CD4-positive, alpha-beta memory T cell (primary cell): Measurements from ENCODE around the gene DOC2A. TPM values are rescaled to one million over a fixed set of nuclear protein-coding genes. Genes with fewer than 3 reads are reported as not detected.

Experiments
- CTCF ChIA-PET: fragments of 350-600 bp; sonication (Branson Sonifier 250); formaldehyde crosslinking; loops from one replicate; lab custom pipeline; 2021; ENCODE audit warnings: inconsistent platforms; ENCODE audit not compliant: partially characterized antibody; lab: Charles Lee
- POLR2A ChIA-PET: fragments of 350-600 bp; sonication (Branson Sonifier 250); formaldehyde crosslinking; loops from one replicate; lab custom pipeline; 2021; ENCODE audit not compliant: partially characterized antibody; lab: Charles Lee
- DNase-seq, 5 donors: peaks; one replicate each; pipeline versions ENCODE4 v3.0.0 to v3.0.0-alpha.2; 2020 to 2022; ENCODE audit warnings: mixed read lengths in 1 of 5
- H3K27ac ChIP-seq: one replicate; pipeline ENCODE4 v1.7.0; 2013; ENCODE audit warnings: low read depth, low read length
- H3K27me3 ChIP-seq: 2 replicates; pipeline ENCODE4 v1.7.0; 2013; ENCODE audit warnings: mild to moderate bottlenecking, low read length, moderate library complexity; ENCODE audit not compliant: insufficient read depth
- H3K36me3 ChIP-seq: 2 replicates; pipeline ENCODE4 v1.7.0; 2013; ENCODE audit warnings: mild to moderate bottlenecking, low read length, moderate library complexity; ENCODE audit not compliant: insufficient read depth
- H3K4me1 ChIP-seq: 2 replicates; pipeline ENCODE4 v1.7.0; 2013; ENCODE audit warnings: mild to moderate bottlenecking, low read length, moderate library complexity; ENCODE audit not compliant: insufficient read depth
- H3K4me3 ChIP-seq, 2 donors: one replicate each; pipeline ENCODE4 v1.7.0; 2013; ENCODE audit warnings: low read length in 2 of 2, mild to moderate bottlenecking in 1 of 2
- H3K9me3 ChIP-seq, 2 donors: one replicate each; pipeline ENCODE4 v1.7.0; 2013; ENCODE audit warnings: low read length in 2 of 2, control low read depth in 1 of 2; ENCODE audit not compliant: control insufficient read depth in 1 of 2
- H3K27ac Mint-ChIP-seq, 7 donors: one replicate each; pipeline ENCODE4 v1.8.0; 2020 to 2021; ENCODE audit warnings: mixed read lengths in 7 of 7, mild to moderate bottlenecking in 6 of 7, inconsistent platforms in 3 of 7, moderate library complexity in 3 of 7
- H3K27me3 Mint-ChIP-seq, 2 donors: one replicate each; pipeline ENCODE4 v1.8.0; 2020 to 2021; ENCODE audit warnings: mixed read lengths in 2 of 2
- H3K36me3 Mint-ChIP-seq, 2 donors: one replicate each; pipeline ENCODE4 v1.8.0; 2020 to 2021; ENCODE audit warnings: mixed read lengths in 2 of 2, inconsistent platforms in 1 of 2, mild to moderate bottlenecking in 1 of 2
- H3K4me1 Mint-ChIP-seq, 4 donors: one replicate each; pipeline ENCODE4 v1.8.0; 2020 to 2021; ENCODE audit warnings: mixed read lengths in 4 of 4, mild to moderate bottlenecking in 1 of 4
- H3K4me3 Mint-ChIP-seq, 8 donors: one replicate each; pipeline ENCODE4 v1.8.0; 2020 to 2021; ENCODE audit warnings: mixed read lengths in 8 of 8, mild to moderate bottlenecking in 7 of 8, moderate library complexity in 6 of 8, inconsistent platforms in 3 of 8
- H3K9me3 Mint-ChIP-seq, 8 donors: one replicate each; pipeline ENCODE4 v1.8.0; 2020 to 2021; ENCODE audit warnings: mixed read lengths in 8 of 8, mild to moderate bottlenecking in 5 of 8, inconsistent platforms in 3 of 8, moderate library complexity in 1 of 8
- intact Hi-C: fragments of 100-400 bp; cut with micrococcal nuclease; formaldehyde crosslinking; loops from one replicate; pipeline ENCODE4 v1.15.1; 2023
- polyA plus RNA-seq, 2 donors: library from polyadenylated mRNA; unstranded; fragments of 300-500 nt; fragmentation: Illumina TruSeq; gene quantifications; one replicate each; pipeline ENCODE4 v1.2.3, GENCODE V29; 2021
- total RNA-seq, 2 experiments: library from RNA; stranded (reverse); gene quantifications; one replicate each; pipeline ENCODE4 v1.2.3, GENCODE V29; 2021

Gene DOC2A
- total and polyA plus RNA-seq, 4 experiments from 2014 or later, result 0.80 TPM; not detected in 3

- Histone ChIP-seq H3K4me1 (peaks cover 5% of the 10 kb centered on the region), H3K4me3 (no peak overlapping the region), H3K9me3 (no peaks in the 10 kb centered on the region), H3K27ac (no peak overlapping the region), H3K27me3 (no peaks in the 10 kb centered on the region), H3K36me3 (peaks cover 51% of the 10 kb centered on the region)
- H3K9me3 Mint-ChIP-seq, result peaks cover 0 to 2% (median 0%) of the 10 kb centered on the region in 8 donors
- H3K36me3 Mint-ChIP-seq, result peaks cover 46 to 61% of the 10 kb centered on the region in 2 donors
- POLR2A ChIA-PET, result interaction anchor here (1.2 to 2.8 kb wide), 2 partner anchors 16 to 63 kb away, joined by 4 to 10 read pairs; partner anchors contain the start of genes KCTD13 and TAOK2
- peaks cover 3 to 7% (median 5%) of the 10 kb centered on the region in 4 donors for H3K4me1 Mint-ChIP-seq
- peak overlapping the region in 4 of 7 donors; percentile 2 to 72 (median 41) for H3K27ac Mint-ChIP-seq
- no peak for DNase-seq
- H3K27me3 Mint-ChIP-seq, result no peaks in the 10 kb centered on the region
- no peak overlapping the region for H3K4me3 Mint-ChIP-seq
- CTCF ChIA-PET, result interaction anchor here (0.8 to 1.1 kb wide), 3 partner anchors 11 to 297 kb away, joined by 3 read pairs; no protein-coding TSS in a partner anchor
- intact Hi-C loops, result no loop called here
Measured at GRCh38 chr16:29989111-29989858, 21.5 kb downstream of the DOC2A start.

GRCh38 chr16:29988346-29989075 lies 22.3 kb downstream of the DOC2A start:
- H3K27ac Mint-ChIP-seq, result peak overlapping the region in 5 of 7 donors; percentile 2 to 79 (median 52)
- POLR2A ChIA-PET, result interaction anchor here (2.8 kb wide), 1 partner anchor 15 kb away, joined by 10 read pairs; the partner anchor contains the start of gene TAOK2

GRCh38 chr16:29987371-29988085 lies 23.3 kb downstream of the DOC2A start:
- peaks cover 52 to 72% of the 10 kb centered on the region in 2 donors for H3K36me3 Mint-ChIP-seq
- no peaks in the 10 kb centered on the region for H3K4me1 ChIP-seq
- no peaks in the 10 kb centered on the region for H3K9me3 Mint-ChIP-seq
- ChIA-PET CTCF (interaction anchor here (0.9 kb wide), 1 partner anchor 163 kb away, joined by 3 read pairs; no protein-coding TSS in a partner anchor), POLR2A (interaction anchor here (0.7 to 2.8 kb wide), 2 partner anchors 12 to 14 kb away, joined by 3 to 10 read pairs; partner anchors contain the start of gene TAOK2)
- no peak overlapping the region for H3K4me3 ChIP-seq
- H3K27ac Mint-ChIP-seq, result no peak overlapping the region
- H3K36me3 ChIP-seq, result peaks cover 60% of the 10 kb centered on the region
- H3K4me1 Mint-ChIP-seq, result peaks cover 0 to 2% (median 0%) of the 10 kb centered on the region in 4 donors
- H3K27me3 ChIP-seq, result no peaks in the 10 kb centered on the region
- no peak overlapping the region for H3K4me3 Mint-ChIP-seq
- no peak for DNase-seq
- intact Hi-C loops, result no loop called here
- no peaks in the 10 kb centered on the region for H3K9me3 ChIP-seq
- H3K27me3 Mint-ChIP-seq, result no peaks in the 10 kb centered on the region
- no peak overlapping the region for H3K27ac ChIP-seq

More at GRCh38 chr16:29988346-29989075, 22.3 kb downstream of the DOC2A start:
- no peaks in the 10 kb centered on the region for H3K4me1 ChIP-seq
- intact Hi-C loops, result no loop called here
- DNase-seq, result no peak
- no peaks in the 10 kb centered on the region for H3K27me3 ChIP-seq
- Mint-ChIP-seq H3K36me3 (peaks cover 49 to 66% of the 10 kb centered on the region in 2 donors), H3K4me1 (peaks cover 0 to 2% (median 0%) of the 10 kb centered on the region in 4 donors), H3K27me3 (no peaks in the 10 kb centered on the region), H3K9me3 (no peaks in the 10 kb centered on the region), H3K4me3 (no peak overlapping the region)
- CTCF ChIA-PET, result interaction anchor here (0.8 to 1.0 kb wide), 2 partner anchors 10 to 13 kb away, joined by 3 read pairs; no protein-coding TSS in a partner anchor
- H3K36me3 ChIP-seq, result peaks cover 59% of the 10 kb centered on the region
- H3K27ac ChIP-seq, result no peak overlapping the region
- no peak overlapping the region for H3K4me3 ChIP-seq
- no peaks in the 10 kb centered on the region for H3K9me3 ChIP-seq

- peaks cover 60% of the 10 kb centered on the region for H3K36me3 ChIP-seq
- Mint-ChIP-seq H3K27me3 (no peaks in the 10 kb centered on the region), H3K27ac (peak overlapping the region in 1 of 7 donors; percentile 62), H3K36me3 (peaks cover 52 to 75% of the 10 kb centered on the region in 2 donors), H3K4me1 (peaks cover 0 to 2% (median 0%) of the 10 kb centered on the region in 4 donors), H3K9me3 (no peaks in the 10 kb centered on the region), H3K4me3 (peak overlapping the region in 1 of 8 donors; percentile 55)
- no peak for DNase-seq
- H3K27ac ChIP-seq, result no peak overlapping the region
- ChIA-PET POLR2A (no interaction called here), CTCF (interaction anchor here (0.9 kb wide), 1 partner anchor 163 kb away, joined by 3 read pairs; no protein-coding TSS in a partner anchor)
- H3K27me3 ChIP-seq, result no peaks in the 10 kb centered on the region
- intact Hi-C loops, result no loop called here
- no peak overlapping the region for H3K4me3 ChIP-seq
- no peaks in the 10 kb centered on the region for H3K4me1 ChIP-seq
- no peaks in the 10 kb centered on the region for H3K9me3 ChIP-seq
Measured at GRCh38 chr16:29986931-29987330, 23.9 kb downstream of the DOC2A start.

GRCh38 chr16:29986231-29986630 lies 24.6 kb downstream of the DOC2A start:
- Mint-ChIP-seq H3K4me1 (peaks cover 0 to 2% (median 0%) of the 10 kb centered on the region in 4 donors), H3K9me3 (no peaks in the 10 kb centered on the region), H3K4me3 (no peak overlapping the region), H3K36me3 (peaks cover 54 to 76% of the 10 kb centered on the region in 2 donors), H3K27ac (no peak overlapping the region), H3K27me3 (no peaks in the 10 kb centered on the region)
- H3K4me3 ChIP-seq, result no peak overlapping the region
- POLR2A ChIA-PET, result no interaction called here
- H3K27ac ChIP-seq, result no peak overlapping the region
- intact Hi-C loops, result no loop called here
- DNase-seq, result no peak
- no peaks in the 10 kb centered on the region for H3K9me3 ChIP-seq
- peaks cover 67% of the 10 kb centered on the region for H3K36me3 ChIP-seq
- no peaks in the 10 kb centered on the region for H3K4me1 ChIP-seq
- no peaks in the 10 kb centered on the region for H3K27me3 ChIP-seq
- CTCF ChIA-PET, result interaction anchor here (1.1 kb wide), 1 partner anchor 7 kb away, joined by 3 read pairs; no protein-coding TSS in a partner anchor

GRCh38 chr16:29985271-29985811 lies 25.5 kb downstream of the DOC2A start:
- no peaks in the 10 kb centered on the region for H3K27me3 ChIP-seq
- Mint-ChIP-seq H3K4me3 (no peak overlapping the region), H3K27ac (no peak overlapping the region), H3K9me3 (no peaks in the 10 kb centered on the region), H3K4me1 (peaks cover 0 to 2% (median 0%) of the 10 kb centered on the region in 4 donors), H3K36me3 (peaks cover 56 to 80% of the 10 kb centered on the region in 2 donors), H3K27me3 (no peaks in the 10 kb centered on the region)
- H3K9me3 ChIP-seq, result no peaks in the 10 kb centered on the region
- no peak overlapping the region for H3K4me3 ChIP-seq
- intact Hi-C loops, result no loop called here
- no peak for DNase-seq
- no peak overlapping the region for H3K27ac ChIP-seq
- no peaks in the 10 kb centered on the region for H3K4me1 ChIP-seq
- ChIA-PET CTCF (interaction anchor here (1.1 kb wide), 1 partner anchor 8 kb away, joined by 3 read pairs; no protein-coding TSS in a partner anchor), POLR2A (no interaction called here)
- peaks cover 76% of the 10 kb centered on the region for H3K36me3 ChIP-seq
